A549 (cell line): ENCODE data around the gene ZG16B. TPM values are rescaled to one million over a fixed set of nuclear protein-coding genes. Genes with fewer than 3 reads are reported as not detected.

Source experiments
- ATAC-seq, 2 experiments: fragments of 200-7000 bp in 1 of 2; fragments of >200 bp in 1 of 2; cut with Nextera tagmentation in 1 of 2; cut with Tn5 transposase in 1 of 2; 3 replicates each; pipeline versions ENCODE4 v1.8.0 to v1.9.1; 2018 to 2020; ENCODE audit warnings: mild to moderate bottlenecking in 1 of 2, moderate library complexity in 1 of 2
- CTCF ChIA-PET: fragments of 300-600 bp; sonication (Branson Sonifier 250); formaldehyde crosslinking; extraction: SDS; loops from one replicate; lab custom pipeline; 2021; ENCODE audit warnings: antibody characterized with exemption, inconsistent platforms; lab: Yijun Ruan, JAX
- POLR2A ChIA-PET: fragments of 350-600 bp; formaldehyde crosslinking; extraction: SDS; loops from one replicate; lab custom pipeline; 2021; ENCODE audit warnings: antibody characterized with exemption, inconsistent platforms; lab: Yijun Ruan, JAX
- DNase-seq, 2 experiments: peaks; one replicate each; pipeline versions ENCODE4 v3.0.0 to v3.0.0-alpha.2; 2011 to 2016; ENCODE audit warnings: low read depth in 1 of 2, low spot score in 1 of 2
- FAIRE-seq: peaks from 2 replicates; lab custom pipeline; 2011; peaks lifted over from hg19 to GRCh38; lab: Jason Lieb, UNC
- H3K27ac ChIP-seq, 2 experiments: fragments of >200 bp; sonication (Bioruptor Twin); formaldehyde crosslinking; 3 replicates each; pipeline ENCODE4 v1.5.1; 2016 to 2017
- H3K4me1 ChIP-seq: fragments of >200 bp; sonication (Bioruptor Twin); formaldehyde crosslinking; 3 replicates; pipeline ENCODE4 v1.6.1; 2016
- H3K4me2 ChIP-seq: fragments of >200 bp; sonication (Bioruptor Twin); formaldehyde crosslinking; 3 replicates; pipeline ENCODE4 v1.6.1; 2016
- H3K4me3 ChIP-seq: fragments of >200 bp; sonication (Bioruptor Twin); formaldehyde crosslinking; 3 replicates; pipeline ENCODE4 v1.5.1; 2016
- H3K9me3 ChIP-seq: fragments of >200 bp; sonication (Bioruptor Twin); formaldehyde crosslinking; 3 replicates; pipeline ENCODE4 v1.6.1; 2016
- BCL3 ChIP-seq: fragments of >200 bp; sonication (Bioruptor Twin); formaldehyde crosslinking; IDR thresholded peaks from 3 replicates; pipeline ENCODE4 v1.6.1; 2016
- CBX2 ChIP-seq: fragments of 200-600 bp; sonication (generic); IDR thresholded peaks from 2 replicates; pipeline ENCODE4 v1.6.1; 2016; ENCODE audit warnings: low read depth, mild to moderate bottlenecking, borderline replicate concordance
- CHD2 ChIP-seq: fragments of 150-350 bp; IDR thresholded peaks from 2 replicates; pipeline ENCODE4 v1.6.1; 2014; ENCODE audit warnings: low read length; ENCODE audit not compliant: partially characterized antibody
- E2F6 ChIP-seq: IDR thresholded peaks from 2 replicates; pipeline ENCODE4 v1.6.1; 2012; ENCODE audit warnings: low read depth, borderline replicate concordance
- EHMT2 ChIP-seq: fragments of 200-600 bp; sonication (generic); IDR thresholded peaks from 2 replicates; pipeline ENCODE4 v1.6.1; 2016; ENCODE audit warnings: antibody characterized with exemption, low read depth, mild to moderate bottlenecking, moderate library complexity
- EP300 ChIP-seq, 2 experiments: fragments of >200 bp; sonication (Bioruptor Twin); formaldehyde crosslinking; IDR thresholded peaks; 2 replicates in 1 of 2; 3 replicates in 1 of 2; pipeline ENCODE4 v1.6.1; 2016 to 2017
- FOSB ChIP-seq: fragments of 250-450 bp; sonication (Bioruptor Pico); IDR thresholded peaks from 2 replicates; pipeline ENCODE4 v1.5.0; 2020; ENCODE audit warnings: mild to moderate bottlenecking, moderate library complexity
- GATA3 ChIP-seq: IDR thresholded peaks from 2 replicates; pipeline ENCODE4 v1.6.1; 2012; ENCODE audit warnings: borderline replicate concordance
- HOXB13 ChIP-seq: fragments of 250-450 bp; sonication (Bioruptor Pico); IDR thresholded peaks from 2 replicates; pipeline ENCODE4 v1.5.0; 2020; ENCODE audit warnings: low read depth, mild to moderate bottlenecking, moderate library complexity
- HOXB5 ChIP-seq: fragments of 250-450 bp; sonication (Bioruptor Pico); IDR thresholded peaks from 2 replicates; pipeline ENCODE4 v1.5.0; 2020; ENCODE audit warnings: mild to moderate bottlenecking, moderate library complexity
- JUN ChIP-seq, 2 experiments: fragments of >200 bp; sonication (Bioruptor Twin); formaldehyde crosslinking; IDR thresholded peaks; 2 replicates in 1 of 2; 3 replicates in 1 of 2; pipeline ENCODE4 v1.6.1; 2016 to 2017
- JUNB ChIP-seq: fragments of >200 bp; sonication (Bioruptor Twin); formaldehyde crosslinking; IDR thresholded peaks from 2 replicates; pipeline ENCODE4 v1.6.1; 2016
- MAZ ChIP-seq: fragments of 150-350 bp; IDR thresholded peaks from 2 replicates; pipeline ENCODE4 v1.6.1; 2014; ENCODE audit warnings: antibody characterized with exemption, low read depth, low read length, borderline replicate concordance
- NFE2L2 ChIP-seq: fragments of 150-350 bp; conservative IDR thresholded peaks from 2 replicates; pipeline ENCODE4 v1.6.1; 2014; ENCODE audit warnings: low read length
- NR3C1 ChIP-seq: fragments of >200 bp; sonication (Bioruptor Twin); formaldehyde crosslinking; IDR thresholded peaks from 3 replicates; pipeline ENCODE4 v1.6.1; 2017
- PBX3 ChIP-seq: IDR thresholded peaks from 2 replicates; pipeline ENCODE4 v1.6.1; 2012
- POLR2AphosphoS2 ChIP-seq: conservative IDR thresholded peaks from 2 replicates; pipeline ENCODE4 v1.6.1; 2012; ENCODE audit warnings: low read length, improper control_type of control experiment, inconsistent platforms
- RAD21 ChIP-seq, 2 experiments: fragments of >200 bp in 1 of 2; sonication (Bioruptor Twin) in 1 of 2; formaldehyde crosslinking in 1 of 2; IDR thresholded peaks in 1 of 2; conservative IDR thresholded peaks in 1 of 2; 2 replicates in 1 of 2; 3 replicates in 1 of 2; pipeline ENCODE4 v1.6.1; 2012 to 2018; ENCODE audit warnings: inconsistent platforms in 1 of 2
- REST ChIP-seq: fragments of 200-600 bp; sonication (generic); IDR thresholded peaks from 2 replicates; pipeline ENCODE4 v1.6.1; 2016; ENCODE audit warnings: antibody characterized with exemption, mild to moderate bottlenecking, moderate library complexity
- SMC3 ChIP-seq: fragments of >200 bp; sonication (Bioruptor Twin); formaldehyde crosslinking; IDR thresholded peaks from 3 replicates; pipeline ENCODE4 v1.6.1; 2018; ENCODE audit warnings: inconsistent platforms
- SREBF2 ChIP-seq: fragments of 450-650 bp; IDR thresholded peaks from 2 replicates; pipeline ENCODE4 v1.6.1; 2014; ENCODE audit warnings: mild to moderate bottlenecking, moderate library complexity
- TFCP2L1 ChIP-seq: fragments of 250-450 bp; sonication (Bioruptor Pico); IDR thresholded peaks from 2 replicates; pipeline ENCODE4 v1.5.0; 2021; ENCODE audit warnings: mild to moderate bottlenecking
- WGBS: methylation state at CpG from one replicate; pipeline ENCODE4 v1.1.6; 2017; ENCODE audit errors: missing lambda C conversion rate; 5-methylcytosine and 5-hydroxymethylcytosine counted together
- polyA plus RNA-seq, 4 experiments: library from polyadenylated mRNA; depleted of rRNA in 3 of 4; stranded (reverse); fragments of >200 nt; fragmentation: RNase III in 1 of 4; extraction: RNeasy Plus Mini Kit Qiagen cat#74134 plus additional on column Dnase treatment in 1 of 4; gene quantifications; 2 replicates in 3 of 4; 3 replicates in 1 of 4; pipeline ENCODE4 v1.2.3, GENCODE V29; 2011 to 2017

Gene ZG16B
- polyA plus RNA-seq, 2 of the 4 experiments (the other 2 are of a cell fraction) = 0.40 to 0.85 TPM

GRCh38 chr16:2859686-2860265 lies 29.7 kb downstream of the ZG16B start:
- no peak for FAIRE-seq
- no peak for ATAC-seq
- POLR2A ChIA-PET = interaction anchor here (1.6 kb wide), 1 partner anchor 46 kb away, joined by 4 read pairs; no protein-coding TSS in a partner anchor
- H3K27ac ChIP-seq = peak overlapping the region in 1 of 2 experiments; percentile 57; a peak in 3 of 6 replicates
- no peak overlapping the region for H3K4me3 ChIP-seq
- H3K9me3 ChIP-seq = no peaks in the 10 kb centered on the region
- H3K4me2 ChIP-seq = no peak overlapping the region
- no peak for DNase-seq
- H3K4me1 ChIP-seq = peaks cover 13% of the 10 kb centered on the region
- 51% methylated on average over 9 of the region's 10 CpGs for WGBS
- CTCF ChIA-PET = interaction anchor here (0.6 to 3.7 kb wide), 5 partner anchors 11 to 67 kb away, joined by 3 to 47 read pairs (median 5); no protein-coding TSS in a partner anchor
- TF ChIP-seq E2F6 (no peak), SMC3 (no peak), POLR2AphosphoS2 (no peak), GATA3 (no peak), SREBF2 (no peak), JUNB (no peak), BCL3 (no peak), NFE2L2 (no peak), RAD21 (conservative IDR thresholded peaks at IDR 0.05 in 1 of 2, IDR thresholded peaks at IDR 0.05 in 1 of 2) (no peak), NR3C1 (no peak)

GRCh38 chr16:2860826-2861567 lies 30.9 kb downstream of the ZG16B start:
- ATAC-seq = no peak
- Histone ChIP-seq H3K4me2 (no peak overlapping the region), H3K9me3 (no peaks in the 10 kb centered on the region), H3K4me1 (peaks cover 13% of the 10 kb centered on the region), H3K27ac (peak overlapping the region in 1 of 2 experiments; percentile 57; a peak in 3 of 6 replicates), H3K4me3 (no peak overlapping the region)
- DNase-seq = no peak
- 73% methylated on average over 8 of the region's 8 CpGs for WGBS
- ChIA-PET POLR2A (interaction anchor here (1.6 kb wide), 1 partner anchor 44 kb away, joined by 4 read pairs; no protein-coding TSS in a partner anchor), CTCF (interaction anchor here (0.8 to 3.7 kb wide), 3 partner anchors 22 to 66 kb away, joined by 3 to 47 read pairs (median 5); no protein-coding TSS in a partner anchor)
- no peak for FAIRE-seq
- TF ChIP-seq JUN (IDR thresholded peaks at IDR 0.05) (0 out of 5 replicates have a peak, but pooled peaks of 1 of the 2 experiments have one; percentile 9), TFCP2L1 (CRISPR knock-in tag) (no peak), EP300 (IDR thresholded peaks at IDR 0.05) (no peak), HOXB13 (no peak), REST (peak; percentile 88), RAD21 (conservative IDR thresholded peaks at IDR 0.05 in 1 of 2, IDR thresholded peaks at IDR 0.05 in 1 of 2) (no peak), NR3C1 (no peak), FOSB (CRISPR knock-in tag) (no peak), EHMT2 (0 out of 2 replicates have a peak, but pooled peaks have one; percentile 63), HOXB5 (CRISPR knock-in tag) (no peak), CHD2 (no peak), MAZ (no peak), SMC3 (no peak), JUNB (0 out of 2 replicates have a peak, but pooled peaks have one; percentile 22), GATA3 (no peak), CBX2 (no peak), PBX3 (no peak), SREBF2 (no peak)
